GM12878 (cell line): ENCODE measurements around the gene PBOV1. TPM values are rescaled to one million over a fixed set of nuclear protein-coding genes. Genes with fewer than 3 reads are reported as not detected.

Source experiments
- ATAC-seq: fragments of 200-7000 bp; cut with Tn5 transposase; 3 replicates; pipeline ENCODE4 v1.9.1; 2020; ENCODE audit warnings: mild to moderate bottlenecking, moderate library complexity
- BruUV-seq: library from RNA; stranded (reverse); fragments of 400-500 nt; replicated peaks from 2 replicates; lab custom pipeline; 2021; lab: Mats Ljungman, UMichigan
- CTCF ChIA-PET: fragments of 300-600 bp; sonication (Branson Sonifier 250); formaldehyde crosslinking; extraction: SDS; loops from one replicate; lab custom pipeline; 2021; ENCODE audit warnings: inconsistent platforms; lab: Yijun Ruan, JAX
- POLR2A ChIA-PET: fragments of 350-600 bp; formaldehyde crosslinking; extraction: SDS; loops from one replicate; lab custom pipeline; 2021; ENCODE audit warnings: inconsistent platforms; lab: Charles Lee
- RAD21 ChIA-PET: fragments of 300-600 bp; sonication (Branson Sonifier 250); formaldehyde crosslinking; loops from one replicate; lab custom pipeline; 2023; ENCODE audit warnings: antibody characterized with exemption; ENCODE audit not compliant: unreplicated experiment; lab: Charles Lee
- SMC1A ChIA-PET: fragments of 300-600 bp; sonication (Branson Sonifier 250); formaldehyde crosslinking; loops from one replicate; lab custom pipeline; 2023; ENCODE audit not compliant: unreplicated experiment, uncharacterized antibody; lab: Charles Lee
- DNase-seq: peaks from one replicate; pipeline ENCODE4 v3.0.0-alpha.2; 2011; ENCODE audit warnings: low read depth, low spot score
- FAIRE-seq: peaks from 3 replicates; lab custom pipeline; 2011; peaks lifted over from hg19 to GRCh38; lab: Jason Lieb, UNC
- H2AFZ ChIP-seq: 2 replicates; pipeline ENCODE4 v1.6.0; 2011; ENCODE audit warnings: low read depth, low read length, control low read depth; ENCODE audit not compliant: control insufficient read depth
- H3K27ac ChIP-seq: 2 replicates; pipeline ENCODE4 v1.5.1; 2011; ENCODE audit warnings: control low read depth; ENCODE audit not compliant: control insufficient read depth, insufficient read depth
- H3K27me3 ChIP-seq, 2 experiments: replicated peaks in 1 of 2; 2 replicates each; pipeline versions ENCODE4 v1.6.0 to v1.6.1; 2011; ENCODE audit warnings: low read length in 1 of 2; ENCODE audit not compliant: control insufficient read depth in 2 of 2, insufficient read depth in 2 of 2
- H3K36me3 ChIP-seq, 2 experiments: 2 replicates each; pipeline ENCODE4 v1.5.1; 2011; ENCODE audit warnings: low read length in 1 of 2; ENCODE audit not compliant: control insufficient read depth in 2 of 2, insufficient read depth in 2 of 2
- H3K4me1 ChIP-seq: 2 replicates; pipeline ENCODE4 v1.6.1; 2011; ENCODE audit warnings: mild to moderate bottlenecking, low read length, moderate library complexity, mixed read lengths; ENCODE audit not compliant: control insufficient read depth, insufficient read depth
- H3K4me2 ChIP-seq: 2 replicates; pipeline ENCODE4 v1.6.0; 2011; ENCODE audit warnings: control low read depth; ENCODE audit not compliant: control insufficient read depth, insufficient read depth
- H3K4me3 ChIP-seq: fragments of 200-600 bp; sonication (generic); 2 replicates; pipeline ENCODE4 v1.5.1; 2016
- H3K79me2 ChIP-seq: 2 replicates; pipeline ENCODE4 v1.6.0; 2011; ENCODE audit warnings: low read length; ENCODE audit not compliant: control insufficient read depth, insufficient read depth
- H3K9ac ChIP-seq: 2 replicates; pipeline ENCODE4 v1.8.0; 2011; ENCODE audit warnings: low read length, control low read depth, mixed read lengths; ENCODE audit not compliant: control insufficient read depth, insufficient read depth
- H3K9me3 ChIP-seq: replicated peaks from 3 replicates; pipeline ENCODE4 v1.5.1; 2011; ENCODE audit warnings: mild to moderate bottlenecking, low read length; ENCODE audit not compliant: control insufficient read depth, insufficient read depth
- H4K20me1 ChIP-seq: 2 replicates; pipeline ENCODE4 v1.6.0; 2011; ENCODE audit not compliant: control insufficient read depth, insufficient read depth
- BHLHE40 ChIP-seq, 2 experiments: fragments of 450-650 bp in 1 of 2; IDR thresholded peaks; 2 replicates each; pipeline ENCODE4 v1.6.1; 2011 to 2017; ENCODE audit warnings: low read depth in 2 of 2, borderline replicate concordance in 1 of 2, improper control_type of control experiment in 1 of 2, low read length in 1 of 2, mild to moderate bottlenecking in 1 of 2
- CHD4 ChIP-seq: fragments of 200-600 bp; sonication (generic); IDR thresholded peaks from 2 replicates; pipeline ENCODE4 v1.6.1; 2016; ENCODE audit warnings: mild to moderate bottlenecking
- CREB1 ChIP-seq: IDR thresholded peaks from 2 replicates; pipeline ENCODE4 v1.6.1; 2012; ENCODE audit warnings: low read depth, mild to moderate bottlenecking, inconsistent platforms
- CUX1 ChIP-seq: IDR thresholded peaks from 2 replicates; pipeline ENCODE4 v1.6.1; 2012; ENCODE audit warnings: improper control_type of control experiment, low read depth, low read length; ENCODE audit not compliant: insufficient replicate concordance
- FOS ChIP-seq: IDR thresholded peaks from 3 replicates; pipeline ENCODE4 v1.6.1; 2011; ENCODE audit warnings: borderline replicate concordance; ENCODE audit not compliant: insufficient read length; ENCODE audit errors: extremely low read depth
- FOXM1 ChIP-seq: IDR thresholded peaks from 2 replicates; pipeline ENCODE4 v1.6.1; 2012; ENCODE audit warnings: low read depth, mild to moderate bottlenecking, inconsistent platforms, low read length, moderate library complexity
- HCFC1 ChIP-seq: fragments of 150-350 bp; IDR thresholded peaks from 2 replicates; pipeline ENCODE4 v1.6.1; 2014; ENCODE audit warnings: low read length
- IKZF2 ChIP-seq, 2 experiments: fragments of 450-650 bp; IDR thresholded peaks; 2 replicates each; pipeline ENCODE4 v1.6.1; 2017; ENCODE audit warnings: mild to moderate bottlenecking in 2 of 2, moderate library complexity in 2 of 2
- IRF5 ChIP-seq: fragments of 450-650 bp; IDR thresholded peaks from 2 replicates; pipeline ENCODE4 v1.6.1; 2017; ENCODE audit warnings: borderline replicate concordance
- NFYB ChIP-seq: IDR thresholded peaks from 2 replicates; pipeline ENCODE4 v1.6.1; 2011; ENCODE audit warnings: low read depth, mild to moderate bottlenecking, low read length, improper control_type of control experiment, moderate library complexity; ENCODE audit not compliant: insufficient read depth
- PAX5 ChIP-seq: IDR thresholded peaks from 2 replicates; pipeline ENCODE4 v1.6.1; 2011; ENCODE audit warnings: low read depth, low read length, borderline replicate concordance
- RELA ChIP-seq: fragments of 450-650 bp; IDR thresholded peaks from 2 replicates; pipeline ENCODE4 v1.8.0; 2014; ENCODE audit warnings: borderline replicate concordance; ENCODE audit not compliant: partially characterized antibody
- SMAD1 ChIP-seq: fragments of 450-650 bp; IDR thresholded peaks from 2 replicates; pipeline ENCODE4 v1.6.1; 2018; ENCODE audit warnings: mild to moderate bottlenecking, low read depth; ENCODE audit not compliant: partially characterized antibody
- SP1 ChIP-seq: IDR thresholded peaks from one replicate; pipeline ENCODE4 v1.6.1; 2011; ENCODE audit warnings: low read depth, low read length
- TAF1 ChIP-seq: IDR thresholded peaks from 2 replicates; pipeline ENCODE4 v1.6.1; 2011; ENCODE audit warnings: mild to moderate bottlenecking, low read depth, low read length, borderline replicate concordance
- WGBS: methylation state at CpG from one replicate; pipeline ENCODE4 v1.1.6; 2016; ENCODE audit warnings: low lambda C conversion rate; ENCODE audit not compliant: insufficient replicate concordance, insufficient coverage; ENCODE audit errors: missing lambda C conversion rate; 5-methylcytosine and 5-hydroxymethylcytosine counted together
- in situ Hi-C: fragments of 300-500 bp; cut with MboI; formaldehyde crosslinking; loops from 9 replicates; pipeline ENCODE4 v1.14.3; 2018; ENCODE audit warnings: mixed read lengths
- intact Hi-C: fragments of 100-400 bp; cut with micrococcal nuclease; formaldehyde crosslinking; loops from one replicate; pipeline ENCODE4 v1.14.2; 2022; ENCODE audit not compliant: unreplicated experiment
- polyA plus RNA-seq, 11 experiments: library from polyadenylated mRNA; depleted of rRNA in 4 of 11; unstranded in 6 of 11; stranded (reverse) in 5 of 11; fragments of >200 nt; fragmentation: Nextera tagmentation in 4 of 11; fragmentation: Illumina TruSeq in 1 of 11; extraction: Ambion mirVana in 4 of 11; extraction: Trizol in 1 of 11; gene quantifications; 1 replicate in 1 of 11; 2 replicates in 10 of 11; pipeline versions ENCODE4 v1.2.1 to v1.2.3, GENCODE V29; 2011 to 2016; ENCODE audit warnings: inconsistent platforms in 2 of 11, missing spikeins in 2 of 11, low read depth in 1 of 11
- total RNA-seq, 4 experiments: library from RNA; depleted of rRNA in 3 of 4; stranded (reverse); fragments of >200 nt in 3 of 4; fragmentation: Illumina TruSeq in 1 of 4; extraction: Trizol in 1 of 4; gene quantifications; 2 replicates each; pipeline versions ENCODE4 v1.2.1 to v1.2.3, GENCODE V29; 2013 to 2021
- TF ChIP-seq, protein P1 (sequence below): fragments of 450-650 bp; IDR thresholded peaks from 2 replicates; pipeline ENCODE4 v1.6.1; 2017; ENCODE audit warnings: low read depth, mild to moderate bottlenecking, moderate library complexity

The PBOV1 gene
- total and polyA plus RNA-seq, 10 of the 15 experiments (the other 5 are each of a cell fraction or from before 2014, with no cell fraction given), result not detected

- TF ChIP-seq, protein P1, sequence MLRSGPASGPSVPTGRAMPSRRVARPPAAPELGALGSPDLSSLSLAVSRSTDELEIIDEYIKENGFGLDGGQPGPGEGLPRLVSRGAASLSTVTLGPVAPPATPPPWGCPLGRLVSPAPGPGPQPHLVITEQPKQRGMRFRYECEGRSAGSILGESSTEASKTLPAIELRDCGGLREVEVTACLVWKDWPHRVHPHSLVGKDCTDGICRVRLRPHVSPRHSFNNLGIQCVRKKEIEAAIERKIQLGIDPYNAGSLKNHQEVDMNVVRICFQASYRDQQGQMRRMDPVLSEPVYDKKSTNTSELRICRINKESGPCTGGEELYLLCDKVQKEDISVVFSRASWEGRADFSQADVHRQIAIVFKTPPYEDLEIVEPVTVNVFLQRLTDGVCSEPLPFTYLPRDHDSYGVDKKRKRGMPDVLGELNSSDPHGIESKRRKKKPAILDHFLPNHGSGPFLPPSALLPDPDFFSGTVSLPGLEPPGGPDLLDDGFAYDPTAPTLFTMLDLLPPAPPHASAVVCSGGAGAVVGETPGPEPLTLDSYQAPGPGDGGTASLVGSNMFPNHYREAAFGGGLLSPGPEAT, result no peak
- TF ChIP-seq PAX5, result no peak
- TF ChIP-seq RELA, result no peak
Measured at GRCh38 chr6:138237463-138237862, 19.2 kb upstream of the PBOV1 start (continued).

DNA sequence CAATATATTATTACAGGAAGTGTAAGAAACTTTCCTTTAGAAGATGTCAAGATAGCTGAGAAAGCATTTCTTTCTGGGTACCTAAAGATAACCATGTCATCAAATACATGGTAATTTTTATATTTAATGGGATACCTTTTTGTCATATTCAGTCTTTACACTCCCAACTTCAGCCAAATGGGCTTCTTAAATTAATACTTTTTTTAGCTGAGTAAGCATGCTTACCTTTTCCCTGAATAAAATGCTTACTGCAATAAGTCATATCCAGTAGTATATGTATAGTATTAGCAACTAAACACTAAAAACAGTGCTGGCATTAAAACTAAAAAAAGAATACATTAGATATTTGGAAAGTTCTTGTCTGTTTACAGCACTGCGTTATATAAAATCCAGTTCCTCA lies 17.4 kb upstream of the PBOV1 start:
- ChIA-PET POLR2A (no interaction called here), SMC1A (interaction anchor here (1.0 kb wide), 1 partner anchor 19 kb away, joined by 3 read pairs; no protein-coding TSS in a partner anchor), RAD21 (no interaction called here), CTCF (interaction anchor here (0.6 to 1.2 kb wide), 4 partner anchors 10 to 1801 kb away, joined by 3 read pairs; no protein-coding TSS in a partner anchor)
- Histone ChIP-seq H3K9ac (no peak overlapping the region), H3K27ac (no peak overlapping the region), H3K27me3 (peaks cover 1 to 3% of the 10 kb centered on the region in 2 experiments; a peak in 2 of 4 replicates), H3K79me2 (no peaks in the 10 kb centered on the region), H4K20me1 (no peaks in the 10 kb centered on the region), H3K4me3 (no peak overlapping the region), H3K36me3 (no peaks in the 10 kb centered on the region), H3K4me2 (no peak overlapping the region), H3K9me3 (no peaks in the 10 kb centered on the region), H3K4me1 (0 out of 2 replicates have a peak, but pooled peaks cover 2% of the 10 kb centered on the region), H2AFZ (no peak overlapping the region)
- intact Hi-C loops, result no loop called here
- BruUV-seq, result no TSS peak
- FAIRE-seq (no peak), DNase-seq (no peak), ATAC-seq (no peak)
- 5% methylated on average over 1 of the region's 1 CpG for WGBS
- in situ Hi-C loops, result no loop called here
- TF ChIP-seq CREB1, result no peak
- no peak for TF ChIP-seq IRF5
- no peak for TF ChIP-seq NFYB
- no peak for TF ChIP-seq CHD4
- TF ChIP-seq FOS, result no peak
- TF ChIP-seq CUX1, result no peak
- no peak for TF ChIP-seq TAF1
- TF ChIP-seq IKZF2 (IDR thresholded peaks at IDR 0.05), result no peak
- no peak for TF ChIP-seq HCFC1
- TF ChIP-seq SMAD1, result no peak
- TF ChIP-seq SP1, result no peak
- TF ChIP-seq FOXM1, result no peak
- no peak for TF ChIP-seq BHLHE40 (IDR thresholded peaks at IDR 0.05; ENCODE audit: borderline replicate concordance in 1 of 2, low read depth in 2 of 2, low read length in 1 of 2)
